HepG2 (cell line): Measurements from ENCODE around the gene USP36. TPM values are rescaled to one million over a fixed set of nuclear protein-coding genes. Genes with fewer than 3 reads are reported as not detected.

Experiments used
- CREB1 ChIP-seq, 2 experiments: fragments of 450-650 bp in 1 of 2; IDR thresholded peaks; 2 replicates each; pipeline ENCODE4 v1.6.1; 2016 to 2017; ENCODE audit warnings: control low read depth in 1 of 2, mild to moderate bottlenecking in 1 of 2, missing compliant biosample characterization in 1 of 2, missing genetic modification characterization in 1 of 2
- EP300 ChIP-seq, 3 experiments: sonication (generic) in 1 of 3; formaldehyde crosslinking in 1 of 3; IDR thresholded peaks; 2 replicates each; pipeline versions ENCODE4 v1.5.1 to v1.6.1; 2011 to 2020; ENCODE audit warnings: low read depth in 2 of 3, low read length in 2 of 3, borderline replicate concordance in 1 of 3, improper control_type of control experiment in 1 of 3, mild to moderate bottlenecking in 1 of 3, missing genetic modification reagents in 1 of 3, moderate library complexity in 1 of 3
- ERF ChIP-seq: IDR thresholded peaks from 2 replicates; pipeline ENCODE4 v1.6.1; 2018; ENCODE audit warnings: missing biosample characterization, missing genetic modification reagents
- FOXK1 ChIP-seq: sonication (generic); formaldehyde crosslinking; IDR thresholded peaks from 2 replicates; pipeline ENCODE4 v1.4.0; 2020; ENCODE audit warnings: low read depth, missing genetic modification reagents, borderline replicate concordance
- HDAC2 ChIP-seq: sonication (generic); formaldehyde crosslinking; IDR thresholded peaks from 2 replicates; pipeline ENCODE4 v1.4.0; 2020; ENCODE audit warnings: missing genetic modification reagents
- MTA1 ChIP-seq: sonication (generic); formaldehyde crosslinking; IDR thresholded peaks from 2 replicates; pipeline ENCODE4 v1.4.0; 2020; ENCODE audit warnings: missing genetic modification reagents, mild to moderate bottlenecking, borderline replicate concordance
- NCOA2 ChIP-seq: sonication (generic); formaldehyde crosslinking; IDR thresholded peaks from 2 replicates; pipeline ENCODE4 v1.8.0; 2022; ENCODE audit warnings: inconsistent platforms
- NR1H2 ChIP-seq: sonication (generic); formaldehyde crosslinking; IDR thresholded peaks from 2 replicates; pipeline ENCODE4 v1.8.1; 2022; ENCODE audit warnings: low read depth, missing genetic modification reagents, borderline replicate concordance
- PITX1 ChIP-seq: sonication (generic); formaldehyde crosslinking; IDR thresholded peaks from 2 replicates; pipeline ENCODE4 v1.5.1; 2020; ENCODE audit warnings: mild to moderate bottlenecking, missing genetic modification reagents
- RAD51 ChIP-seq: fragments of 450-650 bp; IDR thresholded peaks from 2 replicates; pipeline ENCODE4 v1.6.1; 2016; ENCODE audit warnings: borderline replicate concordance
- SALL1 ChIP-seq: sonication (generic); formaldehyde crosslinking; IDR thresholded peaks from 2 replicates; pipeline ENCODE4 v1.8.0; 2022; ENCODE audit warnings: mild to moderate bottlenecking, missing genetic modification reagents
- SAP130 ChIP-seq: IDR thresholded peaks from 2 replicates; pipeline ENCODE4 v1.6.1; 2016; ENCODE audit warnings: low read depth
- SNAPC2 ChIP-seq: sonication (generic); formaldehyde crosslinking; IDR thresholded peaks from 2 replicates; pipeline ENCODE4 v1.8.1; 2022; ENCODE audit warnings: mild to moderate bottlenecking, missing genetic modification reagents
- SOX6 ChIP-seq, 2 experiments: fragments of 450-650 bp in 1 of 2; sonication (generic) in 1 of 2; formaldehyde crosslinking in 1 of 2; IDR thresholded peaks; 2 replicates each; pipeline versions ENCODE4 v1.4.0 to v1.6.1; 2017 to 2020; ENCODE audit warnings: antibody characterized with exemption in 1 of 2, mild to moderate bottlenecking in 1 of 2, missing genetic modification reagents in 1 of 2
- TSC22D2 ChIP-seq: sonication (generic); formaldehyde crosslinking; IDR thresholded peaks from 2 replicates; pipeline ENCODE4 v1.5.1; 2020; ENCODE audit warnings: missing genetic modification reagents, mild to moderate bottlenecking, borderline replicate concordance
- ZBTB7B ChIP-seq: sonication (generic); formaldehyde crosslinking; IDR thresholded peaks from 2 replicates; pipeline ENCODE4 v1.4.0; 2020; ENCODE audit warnings: missing genetic modification reagents
- ZMAT3 ChIP-seq: sonication (generic); formaldehyde crosslinking; conservative IDR thresholded peaks from 2 replicates; pipeline ENCODE4 v1.7.0; 2021; ENCODE audit warnings: missing genetic modification reagents
- ZMYM3 ChIP-seq: sonication (generic); formaldehyde crosslinking; IDR thresholded peaks from 2 replicates; pipeline ENCODE4 v1.5.1; 2020; ENCODE audit warnings: mild to moderate bottlenecking, missing genetic modification reagents
- ZNF256 ChIP-seq: sonication (generic); formaldehyde crosslinking; conservative IDR thresholded peaks from 2 replicates; pipeline ENCODE4 v1.4.0; 2020; ENCODE audit warnings: missing genetic modification reagents
- ZNF501 ChIP-seq: sonication (generic); formaldehyde crosslinking; IDR thresholded peaks from 2 replicates; pipeline ENCODE4 v1.5.1; 2020; ENCODE audit warnings: mild to moderate bottlenecking, moderate library complexity, missing genetic modification reagents
- ZNF746 ChIP-seq: sonication (generic); formaldehyde crosslinking; IDR thresholded peaks from 2 replicates; pipeline ENCODE4 v1.8.0; 2022; ENCODE audit warnings: mild to moderate bottlenecking, missing genetic modification reagents
- ZSCAN12 ChIP-seq: sonication (generic); formaldehyde crosslinking; IDR thresholded peaks from 2 replicates; pipeline ENCODE4 v1.9.0; 2021; ENCODE audit warnings: mild to moderate bottlenecking, missing genetic modification reagents
- polyA plus RNA-seq, 8 experiments: library from polyadenylated mRNA; depleted of rRNA in 3 of 8; stranded (reverse) in 7 of 8; unstranded in 1 of 8; fragments of >200 nt; fragmentation: Illumina TruSeq in 4 of 8; extraction: Trizol in 4 of 8; gene quantifications; 2 replicates each; pipeline versions ENCODE4 v1.2.1 to v1.2.3, GENCODE V29; 2011 to 2016; ENCODE audit warnings: low read depth in 4 of 8, missing spikeins in 1 of 8, mixed read lengths in 1 of 8; ENCODE audit not compliant: insufficient read depth in 1 of 8
- total RNA-seq, 5 experiments: library from RNA; depleted of rRNA; stranded (reverse); fragments of >200 nt; fragmentation: Illumina TruSeq; extraction: Trizol; gene quantifications; 2 replicates each; pipeline ENCODE4 v1.2.3, GENCODE V29; 2016; ENCODE audit warnings: low read depth in 1 of 5
- TF ChIP-seq, protein P1 (sequence below): IDR thresholded peaks from 2 replicates; pipeline ENCODE4 v1.4.0; 2020; ENCODE audit warnings: mild to moderate bottlenecking, missing genetic modification reagents
- TF ChIP-seq, protein P2 (sequence below): sonication (generic); formaldehyde crosslinking; IDR thresholded peaks from 2 replicates; pipeline ENCODE4 v1.4.0; 2020; ENCODE audit warnings: missing genetic modification reagents

USP36 gene
- total and polyA plus RNA-seq, 2 of the 13 experiments (the other 11 are each of a cell fraction or from before 2014, with no cell fraction given) = 29.6 to 45.9 TPM

DNA sequence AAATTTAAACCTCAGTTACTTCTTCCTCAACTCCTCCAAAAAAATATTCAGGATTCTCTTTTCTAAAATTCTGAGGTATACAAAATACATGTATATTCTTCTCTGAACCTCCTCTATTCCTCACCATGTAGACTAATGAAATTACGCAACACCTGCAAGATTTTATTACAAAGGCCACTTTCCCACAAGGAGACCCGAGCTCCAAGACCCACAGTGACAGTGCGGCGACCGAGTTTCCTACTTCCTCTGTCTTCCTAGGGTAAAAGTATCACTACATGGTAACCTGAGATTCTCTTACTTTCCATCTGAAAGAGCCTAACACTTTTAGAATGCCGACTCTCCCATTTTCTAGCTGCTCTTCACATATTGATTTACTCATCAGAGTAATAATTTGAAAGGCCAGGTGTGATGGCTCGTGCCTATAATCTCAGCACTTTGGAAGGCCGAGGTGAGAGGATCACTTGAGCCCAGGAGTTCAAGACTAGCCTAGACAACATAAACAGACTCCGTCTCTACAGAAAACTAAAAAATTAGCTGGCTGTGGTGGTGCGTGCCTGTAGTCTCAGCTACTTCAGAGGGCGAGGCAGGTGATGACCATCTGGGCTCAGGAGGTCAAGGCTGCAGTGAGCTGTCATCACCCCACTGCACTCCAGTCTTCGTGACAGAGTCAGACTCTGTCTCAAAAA is 94.2 kb downstream of the USP36 start (continued):
- TF ChIP-seq SAP130 (CRISPR knock-in tag) (peak; percentile 87), SOX6 (IDR thresholded peaks at IDR 0.05) (no peak), SOX6 (CRISPR knock-in tag; IDR thresholded peaks at IDR 0.05) (peak; percentile 37; the same call in 1 of the 2 replicates), EP300 (IDR thresholded peaks at IDR 0.05; ENCODE audit: low read depth in 2 of 2, low read length in 2 of 2) (peak in 1 of 2 experiments; percentile 59; a peak in 1 of 4 replicates), EP300 (CRISPR knock-in tag; IDR thresholded peaks at IDR 0.05; ENCODE audit: borderline replicate concordance) (no peak), PITX1 (CRISPR knock-in tag) (peak; percentile 52; the same call in 1 of the 2 replicates), ERF (CRISPR knock-in tag) (peak; percentile 55; the same call in 1 of the 2 replicates), NCOA2 (CRISPR knock-in tag) (peak; percentile 29; the same call in 1 of the 2 replicates), ZSCAN12 (CRISPR knock-in tag) (no peak), ZMYM3 (CRISPR knock-in tag) (peak; percentile 34), TSC22D2 (CRISPR knock-in tag) (no peak), NR1H2 (CRISPR knock-in tag) (peak; percentile 60; the same call in 1 of the 2 replicates), FOXK1 (CRISPR knock-in tag) (peak; percentile 40; the same call in 1 of the 2 replicates), CREB1 (IDR thresholded peaks at IDR 0.05) (0 out of 2 replicates have a peak, but pooled peaks have one; percentile 14), CREB1 (CRISPR knock-in tag; IDR thresholded peaks at IDR 0.05) (no peak), ZMAT3 (CRISPR knock-in tag) (0 out of 2 replicates have a peak, but pooled peaks have one; percentile 22), ZNF501 (CRISPR knock-in tag) (peak; percentile 32; the same call in 1 of the 2 replicates), HDAC2 (CRISPR knock-in tag) (0 out of 2 replicates have a peak, but pooled peaks have one; percentile 32), ZNF746 (CRISPR knock-in tag) (peak; percentile 40; the same call in 1 of the 2 replicates), ZNF256 (CRISPR knock-in tag) (no peak), RAD51 (no peak), SALL1 (CRISPR knock-in tag) (peak; percentile 87), MTA1 (CRISPR knock-in tag) (no peak), SNAPC2 (CRISPR knock-in tag) (no peak), ZBTB7B (0 out of 2 replicates have a peak, but pooled peaks have one; percentile 37)
- TF ChIP-seq, protein P1, sequence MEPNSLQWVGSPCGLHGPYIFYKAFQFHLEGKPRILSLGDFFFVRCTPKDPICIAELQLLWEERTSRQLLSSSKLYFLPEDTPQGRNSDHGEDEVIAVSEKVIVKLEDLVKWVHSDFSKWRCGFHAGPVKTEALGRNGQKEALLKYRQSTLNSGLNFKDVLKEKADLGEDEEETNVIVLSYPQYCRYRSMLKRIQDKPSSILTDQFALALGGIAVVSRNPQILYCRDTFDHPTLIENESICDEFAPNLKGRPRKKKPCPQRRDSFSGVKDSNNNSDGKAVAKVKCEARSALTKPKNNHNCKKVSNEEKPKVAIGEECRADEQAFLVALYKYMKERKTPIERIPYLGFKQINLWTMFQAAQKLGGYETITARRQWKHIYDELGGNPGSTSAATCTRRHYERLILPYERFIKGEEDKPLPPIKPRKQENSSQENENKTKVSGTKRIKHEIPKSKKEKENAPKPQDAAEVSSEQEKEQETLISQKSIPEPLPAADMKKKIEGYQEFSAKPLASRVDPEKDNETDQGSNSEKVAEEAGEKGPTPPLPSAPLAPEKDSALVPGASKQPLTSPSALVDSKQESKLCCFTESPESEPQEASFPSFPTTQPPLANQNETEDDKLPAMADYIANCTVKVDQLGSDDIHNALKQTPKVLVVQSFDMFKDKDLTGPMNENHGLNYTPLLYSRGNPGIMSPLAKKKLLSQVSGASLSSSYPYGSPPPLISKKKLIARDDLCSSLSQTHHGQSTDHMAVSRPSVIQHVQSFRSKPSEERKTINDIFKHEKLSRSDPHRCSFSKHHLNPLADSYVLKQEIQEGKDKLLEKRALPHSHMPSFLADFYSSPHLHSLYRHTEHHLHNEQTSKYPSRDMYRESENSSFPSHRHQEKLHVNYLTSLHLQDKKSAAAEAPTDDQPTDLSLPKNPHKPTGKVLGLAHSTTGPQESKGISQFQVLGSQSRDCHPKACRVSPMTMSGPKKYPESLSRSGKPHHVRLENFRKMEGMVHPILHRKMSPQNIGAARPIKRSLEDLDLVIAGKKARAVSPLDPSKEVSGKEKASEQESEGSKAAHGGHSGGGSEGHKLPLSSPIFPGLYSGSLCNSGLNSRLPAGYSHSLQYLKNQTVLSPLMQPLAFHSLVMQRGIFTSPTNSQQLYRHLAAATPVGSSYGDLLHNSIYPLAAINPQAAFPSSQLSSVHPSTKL (CRISPR knock-in tag) = peak; percentile 83
- TF ChIP-seq, protein P2, sequence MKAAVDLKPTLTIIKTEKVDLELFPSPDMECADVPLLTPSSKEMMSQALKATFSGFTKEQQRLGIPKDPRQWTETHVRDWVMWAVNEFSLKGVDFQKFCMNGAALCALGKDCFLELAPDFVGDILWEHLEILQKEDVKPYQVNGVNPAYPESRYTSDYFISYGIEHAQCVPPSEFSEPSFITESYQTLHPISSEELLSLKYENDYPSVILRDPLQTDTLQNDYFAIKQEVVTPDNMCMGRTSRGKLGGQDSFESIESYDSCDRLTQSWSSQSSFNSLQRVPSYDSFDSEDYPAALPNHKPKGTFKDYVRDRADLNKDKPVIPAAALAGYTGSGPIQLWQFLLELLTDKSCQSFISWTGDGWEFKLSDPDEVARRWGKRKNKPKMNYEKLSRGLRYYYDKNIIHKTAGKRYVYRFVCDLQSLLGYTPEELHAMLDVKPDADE = no peak
